Measurements from ENCODE around the gene SYNPO2. TPM values are rescaled to one million over a fixed set of nuclear protein-coding genes. Genes with fewer than 3 reads are reported as not detected.

Gene SYNPO2
- total and polyA plus RNA-seq, 10 of the 15 experiments (the other 5 are each of a cell fraction or from before 2014, with no cell fraction given): 0.04 to 0.34 (median 0.28) TPM

DNA sequence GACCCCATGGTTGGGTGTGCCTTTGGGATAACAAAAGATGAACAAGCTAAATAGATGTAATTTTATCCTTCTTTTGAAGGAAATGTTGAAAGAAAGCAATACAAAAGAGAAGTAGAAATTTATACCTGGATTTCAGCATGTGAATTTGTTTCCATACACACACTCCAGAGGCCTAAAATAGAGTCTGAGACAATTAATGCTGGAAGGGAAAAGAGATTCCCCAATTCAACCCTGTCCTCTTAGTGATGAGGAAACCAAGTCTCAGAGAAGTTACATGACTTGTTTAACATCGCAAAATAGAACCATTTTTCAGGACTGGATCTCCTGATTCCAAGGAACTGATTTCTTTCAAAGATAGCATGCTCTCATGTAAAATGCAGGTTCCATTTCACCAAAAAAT is 209.7 kb downstream of the SYNPO2 start (continued):
- no peak for TF ChIP-seq ZNF687 (IDR thresholded peaks at IDR 0.05)
- TF ChIP-seq ZNF384 (IDR thresholded peaks at IDR 0.05; ENCODE audit: borderline replicate concordance, low read depth, low read length): no peak
- TF ChIP-seq TCF12 (IDR thresholded peaks at IDR 0.05; ENCODE audit: low read depth, low read length): no peak
- TF ChIP-seq NRF1 (conservative IDR thresholded peaks at IDR 0.05; ENCODE audit: low read depth, low read length): no peak
- TF ChIP-seq, protein P1, sequence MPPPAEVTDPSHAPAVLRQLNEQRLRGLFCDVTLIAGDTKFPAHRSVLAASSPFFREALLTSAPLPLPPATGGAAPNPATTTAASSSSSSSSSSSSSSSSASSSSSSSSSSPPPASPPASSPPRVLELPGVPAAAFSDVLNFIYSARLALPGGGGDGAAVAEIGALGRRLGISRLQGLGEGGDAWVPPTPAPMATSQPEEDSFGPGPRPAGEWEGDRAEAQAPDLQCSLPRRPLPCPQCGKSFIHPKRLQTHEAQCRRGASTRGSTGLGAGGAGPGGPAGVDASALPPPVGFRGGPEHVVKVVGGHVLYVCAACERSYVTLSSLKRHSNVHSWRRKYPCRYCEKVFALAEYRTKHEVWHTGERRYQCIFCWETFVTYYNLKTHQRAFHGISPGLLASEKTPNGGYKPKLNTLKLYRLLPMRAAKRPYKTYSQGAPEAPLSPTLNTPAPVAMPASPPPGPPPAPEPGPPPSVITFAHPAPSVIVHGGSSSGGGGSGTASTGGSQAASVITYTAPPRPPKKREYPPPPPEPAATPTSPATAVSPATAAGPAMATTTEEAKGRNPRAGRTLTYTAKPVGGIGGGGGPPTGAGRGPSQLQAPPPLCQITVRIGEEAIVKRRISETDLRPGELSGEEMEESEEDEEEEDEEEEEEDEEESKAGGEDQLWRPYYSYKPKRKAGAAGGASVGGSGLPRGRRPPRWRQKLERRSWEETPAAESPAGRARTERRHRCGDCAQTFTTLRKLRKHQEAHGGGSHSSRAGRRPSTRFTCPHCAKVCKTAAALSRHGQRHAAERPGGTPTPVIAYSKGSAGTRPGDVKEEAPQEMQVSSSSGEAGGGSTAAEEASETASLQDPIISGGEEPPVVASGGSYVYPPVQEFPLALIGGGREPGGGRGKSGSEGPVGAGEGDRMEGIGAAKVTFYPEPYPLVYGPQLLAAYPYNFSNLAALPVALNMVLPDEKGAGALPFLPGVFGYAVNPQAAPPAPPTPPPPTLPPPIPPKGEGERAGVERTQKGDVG (CRISPR knock-in tag; IDR thresholded peaks at IDR 0.05): no peak
- TF ChIP-seq MTA2 (IDR thresholded peaks at IDR 0.05; ENCODE audit: low read depth): no peak
- no peak for TF ChIP-seq HDAC6 (IDR thresholded peaks at IDR 0.05; ENCODE audit: unreplicated experiment)
- TF ChIP-seq SMC3 (IDR thresholded peaks at IDR 0.05; ENCODE audit: borderline replicate concordance, low read length): no peak

Data from GM12878 (cell line).